WTC11 (cell line): ENCODE results near the gene GRM7. TPM values are rescaled to one million over a fixed set of nuclear protein-coding genes. Genes with fewer than 3 reads are reported as not detected.
A peak's percentile ranks its signal among the peaks of the same experiment; 100 is the strongest.

Experiments used
- ATAC-seq: fragments of 200-7000 bp; cut with Tn5 transposase; 2 replicates; pipeline ENCODE4 v1.10.0; 2021; ENCODE audit warnings: mild to moderate bottlenecking, moderate library complexity
- CTCF ChIA-PET: fragments of 300-600 bp; sonication (Branson Sonifier 250); formaldehyde crosslinking; loops from one replicate; lab custom pipeline; 2021; ENCODE audit warnings: antibody characterized with exemption; lab: Charles Lee
- POLR2A ChIA-PET: fragments of 350-600 bp; sonication (Branson Sonifier 250); formaldehyde crosslinking; loops from one replicate; lab custom pipeline; 2021; ENCODE audit warnings: antibody characterized with exemption; lab: Charles Lee
- DNase-seq: peaks from one replicate; pipeline ENCODE4 v3.0.0; 2021; ENCODE audit warnings: low spot score
- H3K27ac Mint-ChIP-seq: 2 replicates; pipeline ENCODE4 v1.8.0; 2021; ENCODE audit warnings: mixed read lengths
- H3K27me3 Mint-ChIP-seq: 2 replicates; pipeline ENCODE4 v1.8.0; 2021; ENCODE audit warnings: low read depth, mild to moderate bottlenecking, moderate library complexity, mixed read lengths
- H3K36me3 Mint-ChIP-seq: 2 replicates; pipeline ENCODE4 v1.8.0; 2021; ENCODE audit warnings: mixed read lengths
- H3K4me1 Mint-ChIP-seq: 2 replicates; pipeline ENCODE4 v1.8.0; 2022; ENCODE audit warnings: mixed read lengths
- H3K4me3 Mint-ChIP-seq: 2 replicates; pipeline ENCODE4 v1.8.0; 2021; ENCODE audit warnings: mild to moderate bottlenecking, moderate library complexity, mixed read lengths
- H3K9me3 Mint-ChIP-seq: 2 replicates; pipeline ENCODE4 v1.8.0; 2021; ENCODE audit warnings: mixed read lengths
- CBFB ChIP-seq: sonication (generic); formaldehyde crosslinking; IDR thresholded peaks from 2 replicates; pipeline ENCODE4 v1.8.1; 2022; ENCODE audit warnings: mild to moderate bottlenecking, low read depth, missing genetic modification reagents
- CREB1 ChIP-seq: sonication (generic); formaldehyde crosslinking; IDR thresholded peaks from 2 replicates; pipeline ENCODE4 v1.8.0; 2023; ENCODE audit warnings: mild to moderate bottlenecking, missing genetic modification reagents
- EMX1 ChIP-seq: fragments of 250-450 bp; sonication (Bioruptor Pico); IDR thresholded peaks from 2 replicates; pipeline ENCODE4 v1.8.0; 2021; ENCODE audit warnings: mild to moderate bottlenecking
- ERG ChIP-seq: fragments of 250-450 bp; sonication (Bioruptor Pico); IDR thresholded peaks from 2 replicates; pipeline ENCODE4 v1.8.0; 2021; ENCODE audit warnings: mild to moderate bottlenecking
- FOXK1 ChIP-seq: sonication (generic); formaldehyde crosslinking; IDR thresholded peaks from 2 replicates; pipeline ENCODE4 v1.8.0; 2022; ENCODE audit warnings: mild to moderate bottlenecking, moderate library complexity, missing genetic modification reagents
- NR2C2 ChIP-seq: sonication (generic); formaldehyde crosslinking; IDR thresholded peaks from 2 replicates; pipeline ENCODE4 v1.8.0; 2022; ENCODE audit warnings: mild to moderate bottlenecking, missing genetic modification reagents
- OVOL2 ChIP-seq: fragments of 250-450 bp; sonication (Bioruptor Pico); IDR thresholded peaks from 2 replicates; pipeline ENCODE4 v1.9.0; 2021; ENCODE audit warnings: mild to moderate bottlenecking, borderline replicate concordance
- RELA ChIP-seq: sonication (generic); formaldehyde crosslinking; IDR thresholded peaks from 2 replicates; pipeline ENCODE4 v1.8.1; 2022; ENCODE audit warnings: missing genetic modification reagents, mild to moderate bottlenecking, borderline replicate concordance
- RORB ChIP-seq: fragments of 250-450 bp; sonication (Bioruptor Pico); IDR thresholded peaks from 2 replicates; pipeline ENCODE4 v1.9.0; 2021; ENCODE audit warnings: mild to moderate bottlenecking
- SMAD3 ChIP-seq: sonication (generic); formaldehyde crosslinking; IDR thresholded peaks from 2 replicates; pipeline ENCODE4 v1.8.0; 2022; ENCODE audit warnings: missing genetic modification reagents, mild to moderate bottlenecking, borderline replicate concordance
- TCF7 ChIP-seq: sonication (generic); formaldehyde crosslinking; IDR thresholded peaks from 2 replicates; pipeline ENCODE4 v1.8.0; 2022; ENCODE audit warnings: mild to moderate bottlenecking, low read depth, missing genetic modification reagents, moderate library complexity
- TEAD1 ChIP-seq: sonication (generic); formaldehyde crosslinking; IDR thresholded peaks from 2 replicates; pipeline ENCODE4 v1.8.0; 2022; ENCODE audit warnings: mild to moderate bottlenecking, missing genetic modification reagents
- TP53 ChIP-seq: sonication (generic); formaldehyde crosslinking; IDR thresholded peaks from 2 replicates; pipeline ENCODE4 v1.8.1; 2023; ENCODE audit warnings: mild to moderate bottlenecking, missing genetic modification reagents
- ZBTB43 ChIP-seq: sonication (generic); formaldehyde crosslinking; IDR thresholded peaks from 2 replicates; pipeline ENCODE4 v1.8.1; 2023; ENCODE audit warnings: mild to moderate bottlenecking, missing genetic modification reagents
- ZNF121 ChIP-seq: sonication (generic); formaldehyde crosslinking; IDR thresholded peaks from 2 replicates; pipeline ENCODE4 v1.8.0; 2023; ENCODE audit warnings: missing genetic modification reagents
- ZNF263 ChIP-seq: sonication (generic); formaldehyde crosslinking; IDR thresholded peaks from 2 replicates; pipeline ENCODE4 v1.8.1; 2022; ENCODE audit warnings: low read depth, mild to moderate bottlenecking, moderate library complexity, missing genetic modification reagents
- ZNF423 ChIP-seq: fragments of 250-450 bp; sonication (Bioruptor Pico); IDR thresholded peaks from 2 replicates; pipeline ENCODE4 v2.1.2; 2022; ENCODE audit warnings: mild to moderate bottlenecking, moderate library complexity
- total RNA-seq: library from RNA; stranded (reverse); gene quantifications from 3 replicates; pipeline ENCODE4 v1.2.3, GENCODE V29; 2021
- TF ChIP-seq, protein P1 (sequence below): fragments of 200-600 bp; IDR thresholded peaks from 2 replicates; pipeline ENCODE4 v1.8.0; 2022; ENCODE audit warnings: antibody characterized with exemption
- TF ChIP-seq, protein P2 (sequence below): sonication (generic); formaldehyde crosslinking; conservative IDR thresholded peaks from 2 replicates; pipeline ENCODE4 v1.8.1; 2022; ENCODE audit warnings: mild to moderate bottlenecking, missing genetic modification reagents
- TF ChIP-seq, protein P3 (sequence below): sonication (generic); formaldehyde crosslinking; IDR thresholded peaks from 2 replicates; pipeline ENCODE4 v1.8.0; 2022; ENCODE audit warnings: missing genetic modification reagents

Gene GRM7
- total RNA-seq, 1 experiment from 2014 or later, result 0.42 TPM

DNA sequence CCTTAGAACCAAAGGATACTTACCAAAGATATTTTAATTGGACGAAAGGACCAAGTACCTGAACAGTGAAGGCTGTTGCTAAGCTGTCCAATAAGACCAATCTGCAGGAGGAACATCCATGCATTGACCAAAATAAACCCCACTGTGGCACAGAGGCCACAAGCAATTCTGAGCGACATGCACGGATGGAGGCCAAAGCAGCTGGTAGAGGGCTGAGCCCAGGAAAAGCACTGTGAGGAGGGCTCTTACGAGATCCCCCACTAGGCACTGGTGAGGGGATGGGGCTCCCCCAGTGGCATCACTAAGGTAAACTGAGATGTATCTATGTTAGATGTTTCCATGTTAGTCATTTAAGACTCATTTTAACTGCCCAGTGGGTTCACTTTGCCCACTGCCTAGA, 920.5 kb downstream of the GRM7 start (continued):
- TF ChIP-seq, protein P1, sequence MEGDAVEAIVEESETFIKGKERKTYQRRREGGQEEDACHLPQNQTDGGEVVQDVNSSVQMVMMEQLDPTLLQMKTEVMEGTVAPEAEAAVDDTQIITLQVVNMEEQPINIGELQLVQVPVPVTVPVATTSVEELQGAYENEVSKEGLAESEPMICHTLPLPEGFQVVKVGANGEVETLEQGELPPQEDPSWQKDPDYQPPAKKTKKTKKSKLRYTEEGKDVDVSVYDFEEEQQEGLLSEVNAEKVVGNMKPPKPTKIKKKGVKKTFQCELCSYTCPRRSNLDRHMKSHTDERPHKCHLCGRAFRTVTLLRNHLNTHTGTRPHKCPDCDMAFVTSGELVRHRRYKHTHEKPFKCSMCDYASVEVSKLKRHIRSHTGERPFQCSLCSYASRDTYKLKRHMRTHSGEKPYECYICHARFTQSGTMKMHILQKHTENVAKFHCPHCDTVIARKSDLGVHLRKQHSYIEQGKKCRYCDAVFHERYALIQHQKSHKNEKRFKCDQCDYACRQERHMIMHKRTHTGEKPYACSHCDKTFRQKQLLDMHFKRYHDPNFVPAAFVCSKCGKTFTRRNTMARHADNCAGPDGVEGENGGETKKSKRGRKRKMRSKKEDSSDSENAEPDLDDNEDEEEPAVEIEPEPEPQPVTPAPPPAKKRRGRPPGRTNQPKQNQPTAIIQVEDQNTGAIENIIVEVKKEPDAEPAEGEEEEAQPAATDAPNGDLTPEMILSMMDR, result no peak
- TF ChIP-seq ZNF423 (CRISPR knock-in tag) (no peak), TEAD1 (CRISPR knock-in tag) (no peak), CREB1 (CRISPR knock-in tag) (no peak), SMAD3 (no peak), ZBTB43 (CRISPR knock-in tag) (no peak)
- TF ChIP-seq, all 79 proteins: peak for 0

DNA sequence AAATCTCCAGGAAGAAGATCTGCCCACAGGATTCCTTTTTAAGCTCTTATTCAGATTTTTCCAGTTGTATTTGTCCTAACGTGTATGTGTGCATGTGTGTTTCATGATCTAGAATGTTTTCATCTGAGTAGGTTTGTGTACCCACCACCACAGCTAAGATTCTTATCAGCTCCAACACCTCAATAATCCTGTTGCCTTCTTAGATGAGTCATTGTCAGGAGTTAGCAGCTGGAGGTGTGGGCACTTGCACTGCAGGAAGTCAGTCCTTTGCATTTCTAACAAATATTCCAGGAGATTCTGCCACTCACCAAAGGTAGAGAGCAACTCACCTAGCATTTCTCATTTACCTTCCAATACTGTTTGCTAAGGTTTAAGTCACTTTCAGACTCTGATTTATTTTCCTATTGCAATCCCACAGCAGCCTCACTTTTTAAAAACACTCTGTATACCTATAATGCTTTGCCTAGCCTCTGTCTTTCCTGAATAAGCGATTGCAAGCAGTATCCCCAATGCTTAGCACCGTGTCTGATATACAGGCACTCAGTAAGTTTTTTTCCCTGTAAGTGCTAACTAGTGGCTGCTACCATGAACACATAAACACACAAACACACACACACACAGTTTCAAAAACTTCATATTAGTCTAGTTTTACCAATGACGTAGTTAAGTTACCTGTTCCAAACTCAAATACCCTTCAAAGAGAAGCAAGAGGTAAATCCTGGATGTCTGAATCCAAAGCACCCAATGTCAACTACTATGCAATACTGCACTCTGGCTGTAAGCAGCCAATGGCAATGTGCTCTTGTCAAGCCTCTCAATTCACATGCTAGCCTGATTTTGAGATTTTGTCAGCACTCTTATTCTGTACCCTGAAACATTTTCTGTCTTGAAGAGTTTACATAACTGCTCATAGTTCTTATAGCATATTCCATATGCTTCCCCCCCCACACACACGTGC, 927.2 kb downstream of the GRM7 start:
- no peak for DNase-seq

GRCh38 chr3:7788881-7789280, 928.0 kb downstream of the GRM7 start:
- Mint-ChIP-seq H3K9me3 (peaks cover 26% of the 10 kb centered on the region), H3K27me3 (peaks cover 4% of the 10 kb centered on the region), H3K4me1 (peaks cover 48% of the 10 kb centered on the region), H3K36me3 (peaks cover 33% of the 10 kb centered on the region), H3K4me3 (no peak overlapping the region), H3K27ac (peak overlapping the region; percentile 84)
- ChIA-PET POLR2A (no interaction called here), CTCF (interaction anchor here (0.8 to 1.3 kb wide), 2 partner anchors 11 to 322 kb away, joined by 3 read pairs; no protein-coding TSS in a partner anchor)
- DNase-seq, result no peak
- peak; percentile 85 for ATAC-seq
- TF ChIP-seq SMAD3 (no peak), OVOL2 (no peak), EMX1 (CRISPR knock-in tag) (no peak), RELA (CRISPR knock-in tag) (no peak), ZNF263 (CRISPR knock-in tag) (no peak), TP53 (CRISPR knock-in tag) (no peak), FOXK1 (CRISPR knock-in tag) (no peak), ZBTB43 (CRISPR knock-in tag) (no peak), ERG (CRISPR knock-in tag) (no peak), RORB (no peak), CBFB (CRISPR knock-in tag) (no peak), TEAD1 (CRISPR knock-in tag) (peak; percentile 83; the same call in 1 of the 2 replicates), NR2C2 (CRISPR knock-in tag) (no peak), TCF7 (CRISPR knock-in tag) (no peak)
- TF ChIP-seq, protein P2, sequence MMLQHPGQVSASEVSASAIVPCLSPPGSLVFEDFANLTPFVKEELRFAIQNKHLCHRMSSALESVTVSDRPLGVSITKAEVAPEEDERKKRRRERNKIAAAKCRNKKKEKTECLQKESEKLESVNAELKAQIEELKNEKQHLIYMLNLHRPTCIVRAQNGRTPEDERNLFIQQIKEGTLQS (CRISPR knock-in tag), result no peak

More for the DNA sequence above, 927.2 kb downstream of the GRM7 start:
- CTCF ChIA-PET, result interaction anchor here (1.3 kb wide), 1 partner anchor 12 kb away, joined by 3 read pairs; no protein-coding TSS in a partner anchor
- Mint-ChIP-seq H3K36me3 (peaks cover 40% of the 10 kb centered on the region), H3K4me1 (peaks cover 48% of the 10 kb centered on the region), H3K27ac (peak overlapping the region; percentile 14; the same call in 1 of the 2 replicates), H3K4me3 (peak overlapping the region; percentile 10; the same call in 1 of the 2 replicates)
- POLR2A ChIA-PET, result no interaction called here
- TF ChIP-seq, protein P3, sequence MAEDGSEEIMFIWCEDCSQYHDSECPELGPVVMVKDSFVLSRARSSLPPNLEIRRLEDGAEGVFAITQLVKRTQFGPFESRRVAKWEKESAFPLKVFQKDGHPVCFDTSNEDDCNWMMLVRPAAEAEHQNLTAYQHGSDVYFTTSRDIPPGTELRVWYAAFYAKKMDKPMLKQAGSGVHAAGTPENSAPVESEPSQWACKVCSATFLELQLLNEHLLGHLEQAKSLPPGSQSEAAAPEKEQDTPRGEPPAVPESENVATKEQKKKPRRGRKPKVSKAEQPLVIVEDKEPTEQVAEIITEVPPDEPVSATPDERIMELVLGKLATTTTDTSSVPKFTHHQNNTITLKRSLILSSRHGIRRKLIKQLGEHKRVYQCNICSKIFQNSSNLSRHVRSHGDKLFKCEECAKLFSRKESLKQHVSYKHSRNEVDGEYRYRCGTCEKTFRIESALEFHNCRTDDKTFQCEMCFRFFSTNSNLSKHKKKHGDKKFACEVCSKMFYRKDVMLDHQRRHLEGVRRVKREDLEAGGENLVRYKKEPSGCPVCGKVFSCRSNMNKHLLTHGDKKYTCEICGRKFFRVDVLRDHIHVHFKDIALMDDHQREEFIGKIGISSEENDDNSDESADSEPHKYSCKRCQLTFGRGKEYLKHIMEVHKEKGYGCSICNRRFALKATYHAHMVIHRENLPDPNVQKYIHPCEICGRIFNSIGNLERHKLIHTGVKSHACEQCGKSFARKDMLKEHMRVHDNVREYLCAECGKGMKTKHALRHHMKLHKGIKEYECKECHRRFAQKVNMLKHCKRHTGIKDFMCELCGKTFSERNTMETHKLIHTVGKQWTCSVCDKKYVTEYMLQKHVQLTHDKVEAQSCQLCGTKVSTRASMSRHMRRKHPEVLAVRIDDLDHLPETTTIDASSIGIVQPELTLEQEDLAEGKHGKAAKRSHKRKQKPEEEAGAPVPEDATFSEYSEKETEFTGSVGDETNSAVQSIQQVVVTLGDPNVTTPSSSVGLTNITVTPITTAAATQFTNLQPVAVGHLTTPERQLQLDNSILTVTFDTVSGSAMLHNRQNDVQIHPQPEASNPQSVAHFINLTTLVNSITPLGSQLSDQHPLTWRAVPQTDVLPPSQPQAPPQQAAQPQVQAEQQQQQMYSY, result peak; percentile 82
- no peak for TF ChIP-seq ZNF121 (CRISPR knock-in tag)
- TF ChIP-seq, all 79 proteins: peak for 1
- peak; percentile 69 for ATAC-seq
- H3K9me3 Mint-ChIP-seq, result peaks cover 22% of the 10 kb centered on the region
- peaks cover 4% of the 10 kb centered on the region for H3K27me3 Mint-ChIP-seq
